HS-5 (cell line): ENCODE data around the gene FCRL6.

ENCODE experiments used
- DNase-seq: peaks from one replicate; pipeline ENCODE4 v3.0.0-alpha.2; 2012; ENCODE audit warnings: low read depth

The FCRL6 gene

DNA sequence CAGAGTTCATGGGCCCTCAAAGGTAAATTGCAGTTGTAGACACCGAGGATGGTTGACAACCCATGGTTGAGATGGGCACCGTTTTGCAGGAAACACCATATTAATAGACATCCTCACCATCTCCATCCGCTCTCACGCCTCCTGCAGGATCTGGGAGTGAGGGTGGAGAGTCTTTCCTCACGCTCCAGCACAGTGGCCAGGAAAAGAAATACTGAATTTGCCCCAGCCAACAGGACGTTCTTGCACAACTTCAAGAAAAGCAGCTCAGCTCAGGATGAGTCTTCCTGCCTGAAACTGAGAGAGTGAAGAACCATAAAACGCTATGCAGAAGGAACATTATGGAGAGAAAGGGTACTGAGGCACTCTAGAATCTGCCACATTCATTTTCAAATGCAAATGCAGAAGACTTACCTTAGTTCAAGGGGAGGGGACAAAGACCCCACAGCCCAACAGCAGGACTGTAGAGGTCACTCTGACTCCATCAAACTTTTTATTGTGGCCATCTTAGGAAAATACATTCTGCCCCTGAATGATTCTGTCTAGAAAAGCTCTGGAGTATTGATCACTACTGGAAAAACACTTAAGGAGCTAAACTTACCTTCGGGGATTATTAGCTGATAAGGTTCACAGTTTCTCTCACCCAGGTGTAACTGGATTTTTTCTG is 33.8 kb downstream of the FCRL6 start:
- no peak for DNase-seq

DNA sequence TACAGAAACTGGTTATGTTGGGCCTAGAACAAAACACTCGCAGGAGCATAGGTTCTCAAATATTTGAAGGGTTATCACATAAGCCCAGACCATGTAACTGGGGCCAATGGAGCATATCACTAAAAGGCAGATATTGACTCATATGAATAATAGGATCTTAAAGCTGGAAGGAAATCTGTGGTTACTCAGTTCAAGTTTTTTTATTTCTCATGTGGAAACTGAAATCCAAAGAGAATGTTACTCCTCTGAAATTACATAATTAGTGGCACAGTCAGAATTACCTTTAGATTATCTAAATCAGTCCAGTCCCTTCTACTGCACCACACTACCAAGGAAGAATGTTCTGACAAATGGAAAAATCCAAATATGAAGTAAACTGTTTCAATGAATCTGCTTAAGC is 36.6 kb downstream of the FCRL6 start:
- DNase-seq: no peak

DNA sequence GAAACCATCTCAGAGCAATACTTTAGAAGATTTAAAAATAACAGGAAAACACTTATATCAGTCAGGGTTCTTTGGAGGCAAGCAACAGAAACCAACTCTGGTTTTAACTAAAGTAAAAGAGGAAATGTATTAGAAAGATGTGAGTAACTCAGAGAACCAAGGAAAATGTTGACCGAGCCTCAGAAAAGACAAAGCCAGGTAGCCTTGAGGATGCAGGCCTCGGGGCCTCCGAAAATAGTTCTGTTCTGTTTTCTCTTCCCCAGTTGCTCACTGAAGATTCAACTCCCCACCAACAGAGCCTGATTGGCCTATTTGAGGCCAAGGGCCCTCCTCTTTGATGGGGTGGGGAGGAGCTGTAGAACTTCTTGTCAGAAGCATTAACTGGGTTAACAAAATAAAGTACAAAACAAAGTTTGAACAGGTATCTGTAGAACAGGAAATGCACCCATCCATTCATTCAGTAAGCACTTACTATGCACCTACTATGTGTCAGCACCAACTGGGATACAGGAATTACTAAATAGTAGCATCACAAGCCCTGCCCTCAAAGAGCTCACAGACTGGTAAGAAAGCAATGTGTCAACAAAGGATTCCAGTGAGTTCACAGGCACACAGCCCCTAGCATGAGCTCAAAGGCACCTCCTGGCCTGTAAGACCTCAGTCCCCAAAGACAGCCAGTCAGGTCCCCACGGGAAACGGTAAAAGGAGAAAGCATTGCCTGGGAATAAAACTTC is 37.1 kb downstream of the FCRL6 start:
- DNase-seq: no peak

DNA sequence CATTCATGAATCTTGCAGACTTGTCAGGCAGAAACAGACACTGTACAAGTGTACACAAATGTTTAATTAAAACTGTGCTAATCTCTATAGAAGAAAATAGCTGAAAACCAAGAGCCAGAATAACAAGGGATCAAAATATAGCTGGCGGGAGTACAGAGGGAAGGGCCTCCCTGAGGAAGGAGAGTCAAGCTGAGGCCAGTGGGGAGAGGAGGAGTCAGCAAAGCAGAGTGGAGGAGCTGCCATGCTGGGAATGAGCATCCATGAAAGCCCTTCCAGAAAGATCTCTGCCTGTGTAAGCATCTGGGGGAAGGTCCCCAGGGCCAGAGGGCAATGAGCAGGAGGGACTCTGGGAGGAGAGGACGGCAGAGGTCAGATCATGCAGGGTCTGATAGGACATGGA is 39.6 kb downstream of the FCRL6 start:
- DNase-seq: no peak

DNA sequence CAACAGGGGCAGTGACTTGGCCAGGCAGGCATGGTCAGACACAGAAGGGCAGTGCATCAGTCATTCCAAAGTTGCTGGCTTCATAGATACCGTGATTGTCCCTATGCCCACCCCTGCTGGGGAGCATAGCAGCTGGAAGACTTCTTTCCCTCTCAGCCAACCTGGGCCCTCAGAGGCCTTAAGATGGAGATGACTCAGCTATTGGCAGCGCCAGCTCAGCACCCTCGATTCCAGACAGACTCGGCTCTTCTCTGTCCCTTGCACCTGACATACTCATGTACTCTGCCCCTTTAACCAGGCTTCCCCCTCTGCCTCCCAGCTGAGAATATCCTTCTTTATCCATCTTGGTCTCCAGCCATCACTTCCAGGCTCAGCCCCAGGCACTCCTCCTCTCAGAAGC is 41.3 kb downstream of the FCRL6 start:
- DNase-seq: no peak

DNA sequence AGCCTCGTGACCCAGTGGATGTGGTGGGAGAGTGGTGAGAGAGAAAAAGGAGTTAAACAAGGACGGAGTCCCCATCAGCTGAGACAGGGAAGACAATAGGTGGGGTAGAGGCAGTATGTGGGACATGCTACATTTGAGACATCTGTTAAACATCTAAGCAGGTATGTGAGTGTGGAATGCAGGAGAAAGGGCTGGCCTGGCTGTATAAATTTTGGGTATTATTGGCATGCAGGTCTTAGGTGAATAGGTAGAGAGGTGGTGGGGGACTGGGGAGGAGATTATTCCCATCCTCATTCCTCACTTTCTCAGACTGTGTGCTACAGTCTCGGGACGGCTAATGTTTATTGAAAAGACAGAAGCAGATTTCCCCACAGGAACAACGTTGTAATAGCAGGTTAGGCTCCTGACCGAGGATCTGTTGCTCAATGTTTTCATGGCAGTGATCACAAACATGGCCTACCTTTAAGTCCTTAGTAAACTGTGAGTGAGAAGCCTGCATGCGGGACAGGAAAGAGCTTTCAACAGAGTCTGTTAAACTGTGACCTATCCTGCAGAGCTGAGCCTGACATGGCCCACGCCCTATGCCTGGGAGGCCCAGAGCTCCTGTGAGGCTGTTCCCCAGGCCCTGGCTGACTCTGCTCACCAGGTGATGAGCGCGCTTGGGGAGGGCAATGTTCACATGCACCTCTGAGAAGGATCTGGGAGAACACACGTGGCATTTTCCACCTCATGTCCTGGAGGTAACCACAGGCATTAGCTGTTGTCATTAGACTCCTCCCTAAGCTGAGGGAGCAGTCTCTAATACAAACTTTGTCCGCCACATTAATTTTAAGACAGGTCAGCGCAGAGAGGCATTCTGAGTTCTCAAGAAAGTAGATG is 43.8 kb downstream of the FCRL6 start:
- no peak for DNase-seq

DNA sequence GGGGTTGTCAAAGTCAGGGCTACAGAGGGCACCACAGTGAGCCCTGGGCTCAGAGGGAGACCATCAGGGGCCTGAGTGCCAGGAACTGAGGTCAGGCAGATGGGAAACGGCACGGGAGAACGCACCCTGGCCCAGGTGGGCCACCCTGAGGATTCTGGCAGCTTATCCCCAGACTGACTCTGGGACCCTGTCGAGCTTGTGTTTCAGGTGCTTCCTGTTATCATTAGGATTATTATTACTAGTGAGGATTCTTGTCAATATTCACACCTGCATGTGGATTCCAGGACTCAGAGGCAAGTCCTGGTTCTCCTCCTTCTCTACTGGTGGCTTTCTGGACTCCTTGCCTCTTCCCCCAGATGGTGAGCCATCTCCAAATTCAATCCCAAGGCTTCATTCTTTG is 45.1 kb downstream of the FCRL6 start:
- DNase-seq: no peak

DNA sequence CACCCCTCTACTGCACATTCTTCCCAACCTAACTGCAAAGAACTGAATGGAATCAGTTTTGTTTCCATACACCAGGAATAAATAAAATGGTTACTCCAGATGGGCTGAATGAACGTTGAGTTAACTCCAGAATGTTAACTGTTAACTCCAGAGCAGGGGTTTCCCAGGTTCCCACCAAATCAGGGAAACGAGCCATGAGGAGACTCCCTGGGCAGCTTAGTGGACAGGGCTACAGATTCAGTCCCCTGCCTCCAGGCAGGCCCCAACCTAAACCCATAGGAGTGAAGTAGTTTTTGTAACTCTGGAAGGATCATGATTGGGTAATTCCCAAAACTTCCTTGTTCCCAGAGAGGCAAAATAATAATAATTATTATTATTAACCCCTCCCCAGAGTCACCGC is 46.2 kb downstream of the FCRL6 start:
- DNase-seq: no peak

DNA sequence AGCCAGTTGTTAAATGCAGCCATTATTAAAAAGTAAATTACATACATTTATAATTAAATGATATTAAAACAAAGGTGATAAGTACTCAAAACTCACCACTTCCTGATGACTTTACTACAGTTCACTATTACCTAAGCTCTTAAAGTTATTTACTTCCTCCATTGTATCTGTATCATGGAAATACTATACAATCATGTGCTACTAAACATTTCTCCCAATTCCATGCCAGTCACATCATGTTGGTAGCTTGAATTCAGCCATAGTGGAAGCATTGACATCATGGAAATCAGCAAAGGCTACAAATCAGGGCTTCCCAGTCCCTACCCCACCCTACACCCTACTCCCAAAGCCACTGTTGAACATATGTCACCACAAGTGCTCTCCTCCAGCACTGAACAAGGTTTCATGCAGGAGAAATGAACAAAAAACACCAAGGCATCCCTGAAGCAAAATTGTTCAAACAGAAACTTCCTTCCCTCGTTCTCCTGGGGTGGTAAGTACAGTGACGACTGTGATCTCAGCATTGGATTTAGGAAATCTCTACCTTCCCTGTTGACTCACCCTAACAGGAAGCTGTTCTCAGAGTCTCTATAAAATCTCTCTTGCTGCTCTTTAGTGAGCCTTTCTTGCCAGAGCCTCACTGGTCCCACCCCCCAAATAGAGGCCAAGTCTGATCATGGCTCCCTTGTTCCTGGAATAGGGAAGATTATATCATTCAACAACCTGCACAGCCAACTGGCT is 47.6 kb downstream of the FCRL6 start:
- DNase-seq: no peak

DNA sequence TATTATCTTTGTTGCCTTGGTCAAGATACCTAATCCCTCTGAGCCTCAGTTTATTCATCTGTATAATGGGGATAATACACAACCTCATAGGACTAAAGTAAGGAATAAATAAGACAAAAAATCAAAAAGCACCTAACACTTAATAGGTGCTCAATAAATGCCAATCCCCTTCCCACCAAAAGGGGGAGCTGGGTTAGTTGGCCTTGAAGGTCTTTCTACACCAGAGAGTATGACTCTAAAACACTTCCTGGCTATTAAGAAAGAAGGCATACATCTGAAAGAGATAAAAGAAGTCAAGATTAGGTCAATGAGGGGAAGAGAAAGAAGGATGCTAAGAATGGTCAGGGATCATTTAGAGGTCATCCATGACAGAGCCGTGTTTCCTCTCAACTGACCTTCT is 49.2 kb downstream of the FCRL6 start:
- no peak for DNase-seq

DNA sequence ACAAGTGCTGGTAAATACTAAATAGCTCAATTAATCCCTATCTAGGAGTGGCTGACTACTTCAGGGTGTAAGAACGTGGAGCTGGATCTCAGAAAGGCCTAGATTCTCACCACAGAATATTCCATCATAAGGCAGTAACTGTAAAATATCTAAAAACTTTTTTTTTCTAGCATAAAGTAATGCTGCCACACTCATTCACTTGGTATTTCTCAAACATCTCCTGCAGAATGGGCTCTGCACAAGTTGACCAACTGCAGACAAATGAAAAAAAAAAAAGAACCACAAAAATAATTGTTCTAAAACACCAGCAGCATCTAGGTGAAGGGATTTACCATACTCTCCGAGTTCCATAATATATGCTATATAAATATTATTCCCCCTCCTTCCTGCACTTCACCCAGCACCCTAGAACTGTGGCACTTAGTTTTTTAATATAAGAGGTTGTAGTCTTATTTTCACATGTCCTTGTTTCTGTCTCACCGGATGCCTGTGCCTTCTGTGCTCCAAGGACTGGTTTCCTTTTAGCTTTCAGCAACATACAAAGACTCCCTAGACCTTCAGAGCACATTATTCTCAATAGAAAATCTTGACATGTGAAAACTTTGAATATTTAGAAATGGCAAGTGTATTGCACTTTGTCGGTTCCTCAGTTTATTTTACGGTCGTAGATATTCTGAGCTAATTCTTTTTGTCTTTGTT is 51.4 kb downstream of the FCRL6 start:
- DNase-seq: no peak

DNA sequence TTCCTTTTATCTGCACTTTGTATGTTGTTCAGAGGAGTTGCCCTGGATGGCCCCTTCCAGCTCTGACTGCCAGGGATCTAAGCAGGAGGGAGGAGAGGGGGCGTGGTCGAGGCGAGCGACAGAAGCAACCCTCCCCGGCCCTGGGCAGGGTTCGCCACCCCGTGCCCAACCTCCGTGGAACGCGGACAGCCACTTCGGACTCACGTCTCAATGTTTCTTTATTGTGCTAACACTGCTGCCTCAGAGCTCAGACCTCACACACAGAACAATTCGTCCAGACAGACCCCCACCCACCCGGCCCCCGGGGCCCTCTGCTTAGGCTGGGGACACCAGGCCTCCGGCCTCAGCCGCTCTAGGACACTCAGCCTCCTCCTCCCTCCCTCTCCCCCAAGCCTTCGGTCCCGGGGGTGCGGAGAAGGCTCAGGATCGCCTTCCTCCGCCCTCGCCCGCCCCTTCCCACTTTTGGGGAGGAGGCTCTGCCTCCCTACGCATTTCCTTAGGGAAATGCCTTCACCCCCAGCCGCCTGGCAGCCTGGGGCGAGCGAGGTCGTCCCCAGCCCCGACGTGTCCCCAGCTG is 52.0 kb downstream of the FCRL6 start:
- no peak for DNase-seq

DNA sequence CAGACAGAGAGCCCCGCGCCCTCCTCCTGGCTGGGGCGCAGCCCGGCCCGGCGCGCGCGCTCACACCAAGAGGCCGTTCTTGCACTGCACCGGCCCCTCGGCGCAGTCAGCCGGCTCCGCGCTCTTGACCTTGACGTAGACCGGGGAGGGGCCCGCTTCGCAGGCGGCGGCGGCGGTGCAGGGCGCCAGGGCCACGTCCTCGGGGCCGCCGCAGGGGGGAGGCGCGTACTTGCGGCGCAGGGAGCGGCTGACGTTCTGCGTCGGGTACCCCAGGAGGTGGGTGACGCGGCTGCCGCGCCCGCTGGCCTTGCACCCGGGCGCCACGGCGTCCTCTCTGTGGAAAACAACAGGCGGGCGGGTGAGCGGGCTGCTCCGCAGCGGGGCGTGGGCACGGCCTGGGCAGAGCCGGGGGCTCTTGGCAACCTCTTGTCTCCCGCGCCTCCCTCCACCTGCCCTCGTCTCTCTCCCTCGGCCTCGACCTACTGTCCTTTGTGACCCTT is 52.6 kb downstream of the FCRL6 start:
- DNase-seq: no peak

DNA sequence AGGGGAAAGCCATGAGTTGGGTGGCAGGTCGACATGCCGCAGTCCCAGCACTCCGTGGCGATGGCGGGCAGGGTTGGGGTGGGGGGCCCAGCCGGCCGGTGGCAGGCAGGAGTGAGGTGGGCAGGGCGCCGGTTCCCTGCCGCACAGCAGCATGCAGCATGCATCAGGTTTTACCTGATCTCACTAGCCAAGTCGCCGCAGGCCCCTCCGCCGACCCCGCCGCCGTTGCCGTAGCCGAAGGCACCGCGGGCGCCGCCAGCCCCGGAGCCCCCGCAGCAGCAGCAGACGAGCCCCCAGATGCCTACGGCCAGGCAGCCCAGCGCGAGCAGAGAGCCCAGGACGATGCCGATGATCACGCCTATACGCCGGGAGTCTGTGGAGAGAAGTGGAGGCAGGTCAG is 53.5 kb downstream of the FCRL6 start:
- no peak for DNase-seq

DNA sequence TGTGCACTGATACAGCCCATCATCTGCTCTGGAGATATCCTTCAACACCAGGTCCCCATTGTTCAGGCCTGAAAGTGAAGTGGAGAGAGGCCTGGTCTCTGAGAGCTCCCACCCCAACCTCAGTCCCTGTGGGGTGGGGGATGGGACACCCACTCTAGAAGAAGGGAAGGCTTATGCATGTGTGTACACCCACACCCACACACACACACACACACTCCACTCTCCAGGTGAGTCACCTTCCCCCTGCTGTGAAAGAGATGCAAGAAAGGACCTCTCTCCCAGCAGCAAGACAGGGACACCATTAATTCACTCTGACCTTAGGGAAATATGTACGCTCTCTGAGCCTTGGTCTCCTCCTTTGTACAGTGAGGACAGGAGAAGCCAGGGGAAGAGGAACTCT is 54.4 kb downstream of the FCRL6 start:
- no peak for DNase-seq

DNA sequence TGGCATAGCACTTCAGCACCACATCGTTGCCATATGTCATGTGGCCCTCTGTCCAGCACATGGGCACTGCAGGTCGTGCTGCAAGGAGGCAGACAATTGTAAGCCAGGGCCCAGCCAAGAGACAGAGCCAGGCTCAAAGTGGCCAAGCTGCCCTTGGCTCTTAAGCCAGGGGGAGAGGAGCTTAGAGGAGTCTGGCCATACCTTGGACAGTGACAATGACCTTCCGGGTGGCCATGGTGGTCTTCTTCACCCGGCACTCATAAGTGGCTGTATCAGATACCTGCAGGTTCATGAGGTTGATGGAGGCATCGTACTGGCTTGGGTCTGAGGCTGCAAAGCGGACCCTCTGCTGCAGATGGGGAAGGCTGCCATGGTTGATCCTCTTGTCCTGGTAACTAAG is 55.7 kb downstream of the FCRL6 start:
- no peak for DNase-seq

DNA sequence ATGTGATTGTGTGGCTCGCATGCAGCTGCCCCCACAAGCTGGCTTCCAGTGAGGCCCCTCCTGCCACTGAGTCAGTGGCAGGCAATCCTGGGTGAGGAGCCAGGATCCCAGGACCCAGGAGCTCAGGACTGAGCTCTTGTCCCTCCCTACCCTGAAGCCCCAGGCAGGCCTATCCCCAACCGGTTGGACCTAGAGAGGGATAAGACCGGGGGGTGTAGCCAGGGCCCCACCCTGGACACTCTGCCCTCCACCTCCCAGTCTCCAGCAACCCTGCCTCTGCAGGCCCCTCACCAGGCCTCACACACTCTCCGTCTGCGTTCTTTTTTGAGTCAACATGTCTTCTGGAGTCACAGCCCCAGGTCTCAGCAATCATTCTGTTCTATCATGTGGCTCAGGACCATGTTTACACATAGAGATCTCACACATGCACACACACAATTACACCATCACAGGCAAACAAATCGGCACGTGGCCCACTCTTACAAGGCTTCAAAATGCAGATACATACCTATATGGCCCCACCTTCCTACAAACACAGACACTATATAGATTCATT is 57.7 kb downstream of the FCRL6 start:
- DNase-seq: no peak

DNA sequence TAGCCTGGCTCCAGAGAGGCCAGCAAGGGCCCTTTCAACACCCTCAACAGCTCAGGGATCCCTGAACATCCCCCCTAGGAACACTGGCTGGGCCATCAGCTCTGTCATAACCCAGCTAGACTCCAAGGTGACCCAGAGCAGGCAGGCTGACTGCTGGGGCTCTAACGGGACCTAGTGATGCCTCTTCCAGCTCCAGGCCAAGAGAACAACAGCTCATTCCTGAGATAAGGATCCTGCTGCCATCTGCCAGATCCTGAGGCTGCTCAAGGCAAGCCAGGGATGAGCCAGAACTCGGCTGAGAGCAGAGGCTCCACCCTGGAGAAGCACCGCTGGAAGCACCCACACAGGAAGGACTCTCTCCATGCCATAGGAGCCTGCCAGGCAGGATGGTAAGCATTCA is 58.3 kb downstream of the FCRL6 start:
- no peak for DNase-seq

DNA sequence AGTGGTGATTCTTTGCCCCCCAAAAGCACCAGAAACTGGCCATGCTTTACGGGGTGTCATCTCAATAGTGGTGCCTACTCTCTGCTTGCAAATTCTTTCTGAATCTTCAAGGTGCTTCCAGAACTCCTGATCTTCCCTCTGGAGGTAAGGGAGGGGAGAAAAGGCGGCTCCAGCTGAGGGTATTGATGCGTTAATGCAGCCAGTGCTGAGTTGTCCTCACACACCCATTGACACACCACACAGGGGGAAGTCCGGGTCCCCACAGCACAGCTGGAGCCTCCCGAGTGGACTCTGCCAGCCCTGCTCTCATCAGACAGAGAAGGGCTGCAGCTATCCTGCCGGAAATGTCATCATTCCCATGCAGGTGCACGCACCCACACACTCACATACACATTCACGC is 59.1 kb downstream of the FCRL6 start:
- DNase-seq: no peak

DNA sequence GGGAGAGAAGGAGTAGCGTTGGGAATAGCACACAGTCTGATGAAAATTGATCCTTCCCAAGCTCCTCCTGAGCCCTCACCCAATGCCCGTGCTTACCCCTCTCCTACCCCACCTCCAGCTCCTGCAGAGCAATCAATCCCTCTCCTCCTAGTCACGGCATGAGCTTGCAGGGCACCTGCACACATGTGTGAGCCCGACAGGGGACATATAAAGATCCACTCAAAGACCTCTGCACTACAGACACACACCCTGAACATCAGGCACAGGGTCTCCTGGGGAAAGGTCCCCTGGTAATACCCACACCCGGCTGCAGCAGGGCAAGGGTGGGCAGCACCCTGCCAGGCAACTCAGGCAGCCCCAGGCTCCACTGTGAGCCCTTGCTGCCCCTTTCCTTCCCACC is 59.9 kb downstream of the FCRL6 start:
- DNase-seq: no peak

DNA sequence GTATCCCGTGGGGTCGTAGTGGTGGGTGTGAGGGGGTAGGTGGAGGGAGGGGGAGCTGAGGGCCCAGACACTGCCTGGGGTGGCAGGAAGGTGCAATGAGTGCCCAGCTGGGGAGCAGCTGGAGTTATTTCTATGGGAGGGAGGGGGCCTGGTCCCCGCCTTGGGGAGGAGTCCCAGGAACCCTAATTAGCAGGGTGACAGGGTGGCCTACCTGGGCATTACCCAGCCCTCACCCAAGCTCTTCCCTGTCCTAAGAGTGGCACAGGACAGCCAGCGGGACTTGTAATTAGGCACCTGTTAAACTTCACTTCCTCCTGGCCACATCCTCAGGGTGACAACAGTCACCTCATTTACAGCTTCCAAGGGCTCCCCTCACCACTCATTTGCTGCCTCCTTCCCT is 60.4 kb downstream of the FCRL6 start, which contains the start of gene VSIG8:
VSIG8 (minus strand) TSS at position 101 of the 400 bp plus-strand sequence. CDS start 136 bp downstream, outside the sequence.
- no peak for DNase-seq
